Esophagus squamous epithelium (tissue), 4 donors: ENCODE data around the gene SLC43A2.

ENCODE experiments used
- POLR2A ChIP-seq, 4 donors: fragments of 450-650 bp; IDR thresholded peaks; one replicate each; pipeline ENCODE4 v1.6.1; 2017; ENCODE audit warnings: antibody characterized with exemption in 4 of 4, mild to moderate bottlenecking in 4 of 4, moderate library complexity in 3 of 4
- TF ChIP-seq, protein P1 (sequence below), 6 experiments: fragments of 450-650 bp in 4 of 6; fragments of 200-600 bp in 2 of 6; sonication (generic) in 2 of 6; IDR thresholded peaks; one replicate each; pipeline ENCODE4 v1.5.1; 2016 to 2019; ENCODE audit warnings: antibody characterized with exemption in 6 of 6, mild to moderate bottlenecking in 4 of 6, moderate library complexity in 4 of 6

DNA sequence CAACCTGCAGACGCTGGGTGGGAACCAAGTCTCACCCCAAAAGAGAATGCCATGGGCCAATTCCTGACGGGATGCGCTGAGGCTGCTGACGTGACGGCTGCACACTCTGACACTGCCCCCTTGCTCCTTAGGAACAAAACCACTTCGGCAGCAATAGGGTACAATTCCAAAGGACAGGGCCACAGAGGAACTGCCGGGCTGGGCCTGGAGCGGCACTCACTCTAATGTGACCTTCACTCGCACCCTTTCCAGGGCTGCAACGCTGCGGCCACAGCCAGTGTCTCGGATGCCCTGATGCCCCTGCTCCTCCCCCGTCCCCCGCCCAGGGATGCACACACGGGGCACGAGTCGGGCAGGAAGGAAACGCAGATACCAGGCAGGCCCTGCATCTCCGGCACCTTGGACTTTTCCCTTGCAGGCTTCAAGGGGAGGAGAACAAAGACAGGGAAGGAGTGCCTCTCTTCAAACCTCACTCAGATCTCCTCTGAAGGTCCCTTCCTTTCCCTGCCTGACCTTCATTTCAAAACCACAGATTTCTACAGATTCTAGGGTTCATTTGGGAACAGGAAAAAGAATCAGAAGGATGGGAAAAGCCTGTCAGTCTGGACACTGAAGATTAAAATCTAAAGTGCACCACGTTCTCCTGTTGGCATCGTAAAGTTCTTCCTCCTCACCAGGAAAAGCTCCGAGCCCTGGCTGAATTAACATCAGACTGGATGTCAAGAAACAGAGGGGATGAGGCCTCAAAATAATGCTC, 68.4 kb downstream of the SLC43A2 start:
- TF ChIP-seq, protein P1, sequence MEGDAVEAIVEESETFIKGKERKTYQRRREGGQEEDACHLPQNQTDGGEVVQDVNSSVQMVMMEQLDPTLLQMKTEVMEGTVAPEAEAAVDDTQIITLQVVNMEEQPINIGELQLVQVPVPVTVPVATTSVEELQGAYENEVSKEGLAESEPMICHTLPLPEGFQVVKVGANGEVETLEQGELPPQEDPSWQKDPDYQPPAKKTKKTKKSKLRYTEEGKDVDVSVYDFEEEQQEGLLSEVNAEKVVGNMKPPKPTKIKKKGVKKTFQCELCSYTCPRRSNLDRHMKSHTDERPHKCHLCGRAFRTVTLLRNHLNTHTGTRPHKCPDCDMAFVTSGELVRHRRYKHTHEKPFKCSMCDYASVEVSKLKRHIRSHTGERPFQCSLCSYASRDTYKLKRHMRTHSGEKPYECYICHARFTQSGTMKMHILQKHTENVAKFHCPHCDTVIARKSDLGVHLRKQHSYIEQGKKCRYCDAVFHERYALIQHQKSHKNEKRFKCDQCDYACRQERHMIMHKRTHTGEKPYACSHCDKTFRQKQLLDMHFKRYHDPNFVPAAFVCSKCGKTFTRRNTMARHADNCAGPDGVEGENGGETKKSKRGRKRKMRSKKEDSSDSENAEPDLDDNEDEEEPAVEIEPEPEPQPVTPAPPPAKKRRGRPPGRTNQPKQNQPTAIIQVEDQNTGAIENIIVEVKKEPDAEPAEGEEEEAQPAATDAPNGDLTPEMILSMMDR (IDR thresholded peaks at IDR 0.05): no peak
- no peak for TF ChIP-seq POLR2A (IDR thresholded peaks at IDR 0.05)
